HepG2 (cell line): Measurements from ENCODE around the gene CLPTM1L.

Experiments used
- CSRNP2 ChIP-seq: sonication (generic); formaldehyde crosslinking; conservative IDR thresholded peaks from 2 replicates; pipeline ENCODE4 v1.8.0; 2022; ENCODE audit warnings: low read depth, missing genetic modification reagents
- CTCF ChIP-seq: sonication (generic); formaldehyde crosslinking; IDR thresholded peaks from 2 replicates; pipeline ENCODE4 v1.5.0; 2020; ENCODE audit warnings: mild to moderate bottlenecking, missing genetic modification reagents, moderate library complexity
- NFYB ChIP-seq: sonication (generic); formaldehyde crosslinking; IDR thresholded peaks from 2 replicates; pipeline ENCODE4 v1.4.0; 2020; ENCODE audit warnings: missing genetic modification reagents
- POLR2G ChIP-seq: fragments of 200-400 bp; formaldehyde crosslinking; IDR thresholded peaks from 2 replicates; pipeline ENCODE4 v1.6.1; 2018; ENCODE audit warnings: mild to moderate bottlenecking, low read depth, low read length, moderate library complexity
- RFX5 ChIP-seq: IDR thresholded peaks from 2 replicates; pipeline ENCODE4 v1.6.1; 2011; ENCODE audit warnings: low read depth, low read length, improper control_type of control experiment
- ZFP36 ChIP-seq: fragments of 150-350 bp; IDR thresholded peaks from 2 replicates; pipeline ENCODE4 v1.6.1; 2018; ENCODE audit warnings: borderline replicate concordance, low read length, low read depth; ENCODE audit not compliant: partially characterized antibody
- ZNF10 ChIP-seq: sonication (generic); formaldehyde crosslinking; IDR thresholded peaks from 2 replicates; pipeline ENCODE4 v1.4.0; 2020; ENCODE audit warnings: mild to moderate bottlenecking, low read depth, missing genetic modification reagents, borderline replicate concordance

- no peak for TF ChIP-seq NFYB (CRISPR knock-in tag)
- TF ChIP-seq CTCF, result no peak
- TF ChIP-seq ZNF10, result no peak
- TF ChIP-seq POLR2G, result no peak
- no peak for TF ChIP-seq ZFP36
- TF ChIP-seq RFX5, result no peak
- no peak for TF ChIP-seq CSRNP2 (CRISPR knock-in tag)
Observed at GRCh38 chr5:1337489-1338195, 7.3 kb downstream of the CLPTM1L start.
